ENCODE results near the gene PHACTR3.
"Not testable (repeated sequence)": the region's sequence is repeated elsewhere in the genome, so short reads cannot be mapped to it uniquely, and the experiment has no call there.

Gene PHACTR3

DNA sequence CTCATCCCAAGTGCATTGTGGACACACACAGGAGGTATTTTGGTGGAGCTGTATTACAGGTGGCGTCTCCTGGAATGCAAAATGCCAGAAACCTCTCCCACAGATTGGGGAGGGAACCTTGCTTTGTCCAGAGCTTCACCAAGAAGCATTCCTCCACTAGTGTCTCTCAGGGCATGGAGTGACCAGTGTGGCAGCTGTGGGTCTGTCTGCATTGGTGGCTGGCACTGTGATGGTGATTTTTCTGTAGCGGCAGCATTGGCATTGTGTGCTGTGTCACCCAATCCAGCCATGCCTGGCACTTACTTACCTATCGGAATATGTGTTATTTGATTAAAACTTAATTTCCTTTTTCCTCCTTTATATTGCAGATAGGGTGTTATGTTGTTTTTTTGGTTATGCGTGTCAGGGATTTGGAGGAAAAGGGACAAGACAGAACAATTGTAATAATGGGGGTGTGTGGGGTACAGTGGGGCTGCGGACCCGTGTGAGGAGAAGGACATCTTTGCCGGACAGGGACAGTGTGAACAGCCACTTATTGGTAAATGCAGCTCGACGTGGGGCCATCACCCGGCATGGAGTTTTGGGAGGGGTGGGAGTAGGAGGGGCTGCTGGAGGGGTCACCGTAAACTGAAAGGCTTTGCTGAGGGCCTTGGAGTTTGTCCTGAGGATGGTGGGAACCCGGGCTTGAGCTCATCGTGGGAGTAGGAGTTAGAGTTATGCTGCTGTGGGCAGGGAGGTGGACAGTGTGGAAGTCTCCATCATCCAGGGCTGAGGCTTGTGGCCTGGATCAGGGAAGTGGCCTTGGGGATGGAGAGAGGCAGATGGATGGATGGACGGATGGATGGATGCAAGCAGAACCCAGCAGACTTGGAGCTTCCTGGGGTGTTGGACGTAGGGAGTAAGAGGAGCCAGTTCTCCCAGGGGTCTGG, 224.0 kb downstream of the PHACTR3 start:
- DNase-seq (ENCODE audit: low read depth in 2 of 2): no peak

DNA sequence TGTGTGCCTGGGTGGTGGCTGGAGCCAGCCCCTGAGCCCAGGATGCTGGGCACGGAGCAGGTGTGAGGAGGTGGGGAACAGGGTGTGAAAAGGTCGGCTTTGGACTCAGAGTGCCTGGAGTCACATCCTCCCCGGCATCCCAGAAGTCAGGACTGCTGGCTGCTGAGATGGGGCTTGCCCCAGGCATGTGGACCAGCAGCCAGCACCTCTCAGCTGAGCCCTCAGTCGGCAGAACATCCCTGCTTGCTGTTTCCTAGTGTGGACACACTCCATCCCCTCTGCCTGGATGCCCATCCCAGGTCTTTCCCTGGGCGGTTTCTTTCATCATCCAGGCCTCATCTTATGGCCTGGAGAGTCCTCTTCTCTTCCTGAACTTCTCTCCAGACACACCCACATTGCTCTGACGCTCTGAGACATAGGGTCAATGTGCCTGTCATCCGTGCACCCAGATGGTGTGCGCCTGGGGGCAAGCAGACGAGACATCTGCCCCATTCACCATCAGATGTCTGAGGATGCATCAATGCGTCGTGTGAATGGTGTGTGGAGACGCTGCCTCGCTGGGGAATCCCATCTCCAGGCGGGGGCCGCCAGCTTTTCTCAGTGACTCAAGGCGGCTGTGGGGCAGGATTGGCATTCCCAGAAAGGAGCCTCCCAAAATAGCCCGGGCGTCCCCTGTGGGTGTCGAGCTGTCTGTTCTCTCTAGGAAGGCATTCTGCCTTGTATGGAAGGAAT, 224.9 kb downstream of the PHACTR3 start:
- no peak for DNase-seq (ENCODE audit: low read depth in 2 of 2)

DNA sequence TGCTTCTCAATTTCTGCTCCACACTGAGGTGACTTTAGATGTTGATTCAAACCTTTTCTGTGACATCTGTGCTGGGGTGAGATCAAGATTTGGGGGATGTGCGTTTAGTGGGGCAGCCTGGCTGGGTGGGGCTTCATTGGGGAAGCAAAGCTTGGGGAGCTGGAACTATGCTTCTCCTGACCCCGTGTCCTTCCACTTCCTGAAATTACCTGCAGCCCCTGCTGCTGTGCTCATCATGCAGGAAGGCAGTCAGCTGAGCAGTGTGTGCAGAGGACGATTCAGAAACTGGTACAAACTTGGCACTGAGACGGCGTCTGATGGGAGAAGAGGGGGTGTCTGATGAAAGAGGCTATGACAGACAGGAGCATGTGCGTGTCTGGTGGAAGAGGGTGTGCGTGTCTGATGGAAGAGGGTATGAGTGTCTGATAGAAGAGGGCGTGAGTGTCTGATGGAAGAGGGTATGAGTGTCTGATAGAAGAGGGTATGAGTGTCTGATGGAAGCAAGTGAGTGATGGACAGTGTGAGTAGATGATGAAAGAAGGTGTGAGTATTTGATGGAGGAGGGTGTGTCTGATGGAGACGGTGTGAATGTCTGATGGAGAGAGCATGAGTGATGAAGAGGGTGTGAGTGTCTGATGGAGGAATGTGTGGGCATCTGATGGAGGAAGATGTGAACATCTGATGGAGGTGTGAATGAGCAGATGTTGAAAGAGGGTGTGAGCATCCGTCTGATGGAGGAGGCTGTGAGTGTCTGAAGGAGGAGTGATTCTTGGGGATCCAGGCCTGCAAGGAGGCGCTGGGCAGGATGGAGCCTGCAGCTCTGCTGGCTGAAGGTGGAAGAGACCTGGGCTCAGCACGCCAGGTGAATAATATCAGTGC, 225.7 kb downstream of the PHACTR3 start:
- no peak for DNase-seq (ENCODE audit: low read depth in 2 of 2)

DNA sequence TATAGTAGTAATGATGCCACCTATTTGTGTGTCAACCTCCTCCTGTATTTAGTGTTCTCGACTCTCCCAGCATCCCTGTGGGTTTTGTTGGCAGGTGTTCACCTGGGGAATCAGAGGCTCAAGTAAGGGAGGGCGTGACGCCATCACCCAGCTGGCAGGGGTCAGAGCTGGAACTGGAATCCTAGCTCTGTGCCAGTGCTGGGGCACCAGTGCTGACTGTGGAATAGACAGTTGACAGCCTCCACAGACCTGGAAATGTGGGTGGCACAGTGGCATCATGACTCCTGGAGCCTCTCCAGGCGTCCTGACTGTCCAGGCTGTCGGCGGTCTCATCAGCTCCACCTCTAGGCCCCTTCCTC, 226.3 kb downstream of the PHACTR3 start:
- DNase-seq (ENCODE audit: low read depth in 2 of 2): no peak

DNA sequence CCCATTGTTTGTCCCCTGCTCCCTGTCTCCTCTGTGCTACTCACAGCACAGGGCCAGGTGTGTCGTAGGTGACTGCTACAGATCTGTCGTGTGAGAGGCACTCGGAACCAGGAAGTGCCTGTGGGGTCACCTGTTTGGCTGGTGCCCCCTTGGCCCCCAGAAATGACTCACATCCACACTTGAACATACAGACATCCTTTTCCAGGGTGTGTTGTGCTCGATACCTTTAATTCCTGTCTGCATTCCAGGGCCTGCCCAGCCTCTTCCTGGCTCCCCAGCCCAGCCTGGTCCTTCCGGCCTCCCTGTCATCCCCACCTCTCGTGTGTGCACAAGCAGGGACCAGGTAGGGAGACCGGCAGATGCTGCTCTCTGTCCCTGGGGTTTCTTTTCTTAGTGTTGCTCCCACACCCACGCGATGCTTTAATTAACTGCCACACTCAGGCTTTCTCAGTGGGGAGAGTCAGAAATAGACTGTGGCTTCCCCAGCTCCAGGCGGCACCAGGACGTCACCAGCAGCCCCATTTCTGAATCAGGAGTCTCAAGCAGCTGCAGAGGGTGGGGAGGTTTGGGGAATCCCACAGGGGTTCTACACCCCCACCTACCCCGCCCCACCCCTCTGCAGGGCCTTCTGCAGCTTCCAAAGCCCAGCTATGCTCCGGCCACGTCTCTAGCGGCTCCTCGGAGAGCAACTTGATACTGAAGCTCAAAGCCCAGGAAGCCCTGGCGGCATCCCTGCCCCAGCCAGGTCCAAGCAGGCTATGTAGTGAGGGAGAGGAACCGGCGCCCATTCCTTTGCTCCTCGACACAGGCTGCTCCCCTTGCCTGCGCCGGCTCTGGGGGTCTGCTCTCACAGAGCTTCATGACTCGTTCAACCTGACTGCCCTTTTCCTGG, 226.9 kb downstream of the PHACTR3 start:
- no peak for DNase-seq (ENCODE audit: low read depth in 2 of 2)

DNA sequence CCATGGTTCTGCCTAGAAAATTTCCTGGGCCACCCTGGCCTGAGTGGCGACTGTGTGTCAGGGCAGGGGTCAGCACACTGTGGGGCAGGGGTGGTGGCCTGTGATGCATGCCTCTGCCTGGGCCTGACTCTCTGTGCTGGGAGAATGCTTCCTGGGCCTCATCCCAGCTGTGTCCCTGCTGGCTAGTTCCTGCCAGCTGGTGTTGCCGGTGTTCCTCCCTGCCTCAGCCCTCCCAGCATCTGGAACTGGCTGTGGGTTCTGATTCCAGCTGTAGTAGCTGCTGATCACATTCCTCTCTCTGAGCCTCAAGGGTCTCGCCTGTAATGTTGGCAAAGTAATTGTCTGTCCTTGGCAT, 227.6 kb downstream of the PHACTR3 start:
- no peak for DNase-seq (ENCODE audit: low read depth in 2 of 2)

DNA sequence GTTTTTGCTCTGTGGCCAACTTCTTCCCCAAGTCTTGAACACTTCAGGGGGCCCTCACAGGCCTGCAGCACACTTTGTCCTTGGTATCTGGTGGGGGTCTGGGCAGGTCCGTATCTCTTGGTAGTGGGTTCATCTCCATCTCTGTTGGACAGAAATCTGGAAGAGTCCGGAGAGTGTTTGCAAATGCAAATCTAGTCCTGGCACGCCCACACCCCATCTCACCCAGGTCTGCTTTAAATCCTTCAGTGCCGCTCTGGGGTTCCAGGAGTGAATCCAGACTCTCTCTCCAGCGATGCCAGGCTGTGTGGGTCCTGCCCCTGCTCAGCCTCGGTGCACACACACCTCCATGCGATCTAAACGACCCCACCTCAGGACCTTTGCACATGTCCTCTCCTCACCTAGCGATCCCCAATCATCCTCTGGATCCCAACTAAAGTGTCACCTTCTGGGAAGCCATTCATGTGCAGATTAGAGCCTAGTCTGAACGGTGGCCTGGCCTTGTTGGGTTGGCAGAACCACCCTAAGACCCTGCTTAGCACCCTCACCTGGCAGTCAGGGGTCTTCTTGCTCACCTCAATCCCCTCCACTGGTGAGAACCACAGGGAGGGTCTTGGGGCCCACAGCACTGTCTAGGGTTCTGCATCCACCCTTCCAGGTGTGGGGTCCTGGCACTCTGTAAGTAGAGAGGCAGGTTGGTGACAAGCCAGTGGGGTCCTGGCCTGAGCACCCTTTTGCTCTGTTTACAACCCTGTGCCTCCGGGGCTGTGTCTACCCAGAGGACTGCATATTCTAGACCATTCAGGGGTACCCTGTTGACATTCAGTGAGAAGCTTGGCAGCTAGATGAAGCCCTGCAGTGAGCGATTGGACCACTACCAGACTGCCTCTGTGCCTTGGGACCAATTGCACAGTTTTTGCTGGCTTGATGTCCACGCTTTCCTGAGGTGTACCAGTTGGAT, 228.3 kb downstream of the PHACTR3 start:
- DNase-seq (ENCODE audit: low read depth in 2 of 2): no peak

DNA sequence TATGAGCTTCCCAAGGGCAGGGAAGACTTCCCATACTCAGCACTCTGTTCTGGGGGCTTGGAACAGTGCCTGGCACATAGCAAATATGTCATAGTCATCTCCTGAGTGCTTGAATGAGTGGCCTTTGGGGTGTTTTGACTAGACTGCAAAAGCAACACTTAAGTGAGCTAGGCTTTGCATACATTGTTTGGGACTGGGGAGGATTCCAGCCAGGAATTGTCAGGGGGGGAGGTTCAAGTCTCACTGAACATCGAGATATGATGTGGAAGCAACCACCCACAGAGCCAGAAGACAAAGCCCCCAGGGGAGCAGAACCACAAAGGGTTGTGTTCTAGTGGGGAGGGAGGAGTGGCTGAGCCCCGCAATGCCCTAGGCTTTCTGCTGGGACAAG, 230.7 kb downstream of the PHACTR3 start:
- DNase-seq (ENCODE audit: low read depth in 2 of 2): no peak

DNA sequence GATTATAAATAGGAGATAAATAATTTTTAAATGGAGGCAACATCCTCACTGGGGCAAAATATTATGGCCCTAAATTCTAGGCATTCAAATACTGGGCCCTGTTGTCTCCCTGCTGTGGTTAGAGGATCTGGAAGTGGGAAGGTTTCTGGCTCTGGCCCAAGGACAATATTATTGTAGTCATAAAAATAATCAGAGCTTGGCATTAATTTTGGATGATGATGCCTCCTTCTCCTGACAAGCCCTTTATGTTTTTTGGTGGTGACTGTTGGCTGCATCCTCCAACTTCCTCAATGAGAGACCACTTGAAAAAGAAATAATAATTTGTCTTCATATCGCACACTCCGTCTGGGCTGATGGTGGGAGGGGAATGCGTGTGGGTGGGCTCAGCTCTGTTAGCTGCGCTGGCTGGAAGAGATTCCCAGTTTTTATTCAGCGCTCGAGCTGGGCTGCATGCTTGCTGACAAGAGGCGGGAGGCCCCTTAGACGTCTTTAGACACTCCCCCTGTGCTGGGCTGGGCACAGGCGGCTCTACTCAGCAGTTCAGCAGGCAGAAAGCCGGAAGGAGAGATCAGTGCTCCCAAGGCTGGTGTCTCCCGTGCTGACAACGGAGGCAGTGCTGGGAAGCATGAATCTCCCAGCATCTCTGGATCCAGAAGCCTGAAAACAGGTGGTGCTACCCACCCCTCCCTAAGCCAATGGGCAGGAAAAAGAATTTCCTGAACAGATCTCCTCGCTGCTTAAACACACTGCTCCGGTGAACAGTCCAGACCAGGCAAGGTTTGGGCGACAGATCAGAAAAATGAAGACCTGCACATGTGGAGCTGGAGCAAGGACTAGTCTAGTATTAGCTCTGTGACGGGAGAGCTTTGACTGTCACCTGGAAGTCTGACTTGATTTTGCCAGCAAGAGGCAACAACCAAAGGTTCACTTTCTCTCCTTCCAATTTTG, 231.4 kb downstream of the PHACTR3 start:
- no peak for DNase-seq (ENCODE audit: low read depth in 2 of 2)

DNA sequence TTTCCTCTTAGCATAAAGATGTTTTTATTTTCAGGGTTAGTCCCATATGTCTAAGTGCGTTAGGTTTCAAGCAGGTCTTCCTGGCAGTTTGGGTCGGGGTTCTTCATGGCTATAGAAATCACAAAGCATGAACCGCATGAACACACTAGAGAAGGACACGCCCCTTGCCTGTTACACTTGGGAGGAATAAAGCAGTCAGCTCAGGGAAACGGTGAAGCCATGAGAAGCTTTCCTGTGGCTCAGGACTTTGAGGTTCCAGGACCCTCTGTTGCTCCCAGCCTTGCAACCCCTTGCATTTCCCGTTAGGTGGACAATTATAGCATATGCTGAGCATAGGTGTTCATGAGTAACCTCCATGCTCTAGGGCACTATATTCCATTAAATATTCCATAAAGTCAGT, 232.4 kb downstream of the PHACTR3 start:
- no peak for DNase-seq (ENCODE audit: low read depth in 2 of 2)

DNA sequence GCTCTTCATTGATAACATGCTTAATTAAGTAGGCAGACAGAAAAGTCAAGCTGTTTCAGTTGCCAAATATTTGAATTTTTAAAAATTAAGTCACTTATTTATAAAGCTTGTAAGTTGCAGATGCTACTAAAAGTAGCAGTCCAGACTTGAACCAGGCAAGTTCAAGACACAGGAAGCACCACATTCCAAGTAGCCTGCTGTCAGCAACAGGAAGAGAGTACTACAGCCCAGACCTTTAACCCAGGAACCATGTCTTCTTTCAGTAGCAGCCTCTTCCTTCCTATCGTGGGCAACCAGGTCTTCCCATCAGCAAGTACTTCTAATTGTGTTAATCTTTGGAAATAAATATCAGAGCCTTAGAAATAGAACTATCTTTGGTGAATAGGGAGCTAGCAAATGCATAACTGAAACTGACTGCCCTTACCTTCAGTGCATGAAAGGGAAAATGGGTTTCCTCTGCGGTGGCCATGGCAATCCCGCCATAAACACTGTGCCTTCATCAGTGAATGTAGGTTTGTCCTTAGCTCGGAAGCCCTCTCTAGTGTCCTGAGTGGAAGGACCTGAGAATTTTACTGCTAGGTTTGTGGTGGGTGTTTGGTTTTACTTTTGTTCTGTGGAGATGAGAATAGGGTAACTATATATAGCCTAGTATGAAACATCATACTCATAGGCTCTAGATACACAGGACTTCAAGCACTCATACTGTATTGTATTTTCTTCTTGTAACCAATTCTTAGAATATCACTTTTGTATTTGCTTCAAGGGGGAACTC, 233.5 kb downstream of the PHACTR3 start:
- DNase-seq (ENCODE audit: low read depth in 2 of 2): no peak

DNA sequence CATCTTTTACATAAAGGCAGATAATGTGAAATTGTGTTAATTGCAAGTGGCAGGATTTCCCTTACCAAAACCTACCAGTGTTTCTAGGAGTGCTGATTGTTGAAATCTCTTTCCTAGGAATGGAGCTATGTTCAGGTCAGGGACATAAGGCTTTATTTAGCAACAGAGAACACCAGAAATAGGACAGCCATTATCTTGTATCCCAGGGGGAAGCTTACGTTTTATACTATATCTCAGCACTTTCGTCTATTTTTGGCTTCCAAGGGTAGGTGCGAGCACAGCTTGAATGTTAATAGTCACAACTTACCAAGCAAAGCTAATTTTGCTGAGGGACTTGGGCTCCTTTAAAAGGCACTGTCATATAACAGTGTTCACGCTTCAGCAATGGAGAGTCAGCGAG, 235.1 kb downstream of the PHACTR3 start:
- DNase-seq (ENCODE audit: low read depth in 2 of 2): no peak

DNA sequence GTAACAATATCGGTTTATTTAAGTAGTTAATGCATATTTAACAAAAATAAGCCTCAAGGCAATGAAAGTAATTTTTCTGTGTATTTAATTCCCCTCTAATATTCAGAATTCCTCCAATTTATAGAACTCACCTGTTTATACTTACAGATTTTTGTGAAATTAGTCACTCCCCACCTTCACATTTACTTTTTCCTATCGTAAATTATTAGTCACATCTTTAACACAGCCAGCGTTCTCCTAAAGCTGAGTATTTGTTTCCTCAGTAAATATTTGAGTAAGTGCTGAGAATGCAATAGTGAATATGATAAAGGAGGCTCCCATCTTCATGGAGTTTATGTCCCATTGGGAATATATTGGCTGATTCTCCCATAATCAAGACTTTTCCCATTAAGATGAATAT, 241.1 kb downstream of the PHACTR3 start:
- no peak for DNase-seq (ENCODE audit: low read depth in 2 of 2)

DNA sequence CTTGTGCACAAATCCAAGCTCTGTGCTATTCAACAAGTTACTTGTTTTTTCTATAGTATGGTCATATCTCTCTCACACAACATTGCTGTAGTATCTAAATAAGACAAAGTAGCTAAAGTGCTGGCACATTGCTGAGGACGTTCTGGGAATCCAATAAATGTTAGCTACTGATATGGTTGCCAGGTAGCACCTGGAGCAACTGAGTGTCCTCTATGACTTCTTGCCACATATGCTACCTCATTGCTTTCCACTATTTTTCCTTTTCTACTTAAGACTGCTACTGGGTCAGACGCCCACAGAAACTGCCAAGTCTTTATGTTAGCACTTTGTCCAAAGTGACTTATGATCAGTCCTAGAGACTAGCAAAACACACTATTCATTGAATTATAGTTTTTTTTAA, 243.8 kb downstream of the PHACTR3 start:
- DNase-seq (ENCODE audit: low read depth in 2 of 2): no peak

DNA sequence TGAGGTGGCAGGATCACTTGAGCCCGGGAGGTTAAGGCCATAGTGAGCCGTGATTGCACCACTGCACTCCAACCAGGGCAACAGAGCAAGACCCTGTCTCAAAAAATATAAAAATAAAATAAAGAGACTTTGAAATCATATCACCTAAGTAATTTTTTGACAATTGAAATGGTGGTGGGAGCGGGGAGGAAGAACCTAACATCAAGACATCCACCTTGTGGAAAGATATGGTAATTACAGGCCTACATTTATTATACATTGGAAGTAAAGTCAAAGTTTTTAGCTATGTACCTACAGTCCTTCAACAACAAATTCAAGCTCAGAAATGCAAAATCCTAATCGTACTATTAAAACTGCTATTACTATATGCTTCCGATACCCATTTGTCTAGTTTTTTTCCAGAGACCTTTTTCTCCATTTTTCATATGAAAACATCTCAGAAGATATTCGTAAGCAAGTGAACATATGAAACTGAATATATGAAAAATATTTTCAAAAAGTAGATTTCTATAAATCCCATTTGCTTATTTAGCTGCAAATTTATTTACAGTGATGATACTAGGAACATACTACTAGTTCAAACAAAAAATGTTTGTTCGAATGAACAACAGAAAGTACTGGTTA, 245.8 kb downstream of the PHACTR3 start:
- DNase-seq (ENCODE audit: low read depth in 2 of 2): no peak

DNA sequence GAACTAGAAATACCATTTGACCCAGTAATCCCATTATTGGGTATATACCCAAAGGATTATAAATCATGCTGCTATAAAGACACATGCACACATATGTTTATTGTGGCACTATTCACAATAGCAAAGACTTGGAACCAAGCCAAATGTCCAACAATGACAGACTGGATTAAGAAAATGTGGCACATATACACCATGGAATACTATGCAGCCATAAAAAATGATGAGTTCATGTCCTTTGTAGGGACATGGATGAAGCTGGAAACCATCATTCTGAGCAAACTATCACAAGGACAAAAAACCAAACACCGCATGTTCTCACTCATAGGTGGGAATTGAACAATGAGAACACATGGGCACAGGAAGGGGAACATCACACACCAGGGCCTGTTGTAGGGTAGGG, 252.2 kb downstream of the PHACTR3 start:
- not testable (repeated sequence) for DNase-seq (ENCODE audit: low read depth in 2 of 2)

DNA sequence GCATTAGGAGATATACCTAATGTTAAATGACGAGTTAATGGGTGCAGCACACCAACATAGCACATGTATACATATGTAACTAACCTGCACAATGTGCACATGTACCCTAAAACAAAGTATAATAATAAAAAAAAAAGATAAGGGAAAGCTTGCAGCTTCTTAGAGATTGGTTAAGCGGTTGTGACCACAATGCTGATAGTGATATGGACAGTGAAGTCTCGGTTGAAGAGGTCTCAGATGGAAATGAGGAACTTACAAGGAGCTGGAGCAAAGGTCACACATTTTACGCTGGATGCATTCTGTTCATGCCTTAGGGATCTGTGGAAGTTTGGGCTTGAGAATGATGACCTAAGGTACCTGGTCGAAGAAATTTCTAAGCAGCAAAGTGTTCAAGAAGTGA, 252.6 kb downstream of the PHACTR3 start:
- not testable (repeated sequence) for DNase-seq (ENCODE audit: low read depth in 2 of 2)

DNA sequence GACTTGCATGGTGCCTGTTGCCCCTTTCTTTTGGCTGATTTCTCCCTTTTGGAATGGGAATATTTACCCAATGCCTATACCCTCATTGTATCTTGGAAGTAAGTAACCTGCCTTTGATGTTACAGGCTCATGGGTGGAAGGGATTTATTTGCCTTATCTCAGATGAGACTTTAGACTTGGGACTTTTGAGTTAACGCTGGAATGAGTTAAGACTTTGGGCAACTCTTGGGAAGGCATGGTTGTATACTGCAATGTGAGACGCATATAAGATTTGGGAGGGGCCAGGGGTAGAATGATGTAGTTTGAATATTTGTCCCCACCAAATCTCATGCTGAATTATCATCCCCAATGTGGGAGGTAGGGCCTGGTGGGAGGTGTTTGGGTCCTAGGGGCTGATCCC, 253.6 kb downstream of the PHACTR3 start:
- DNase-seq (ENCODE audit: low read depth in 2 of 2): no peak

Data from stimulated activated CD4-positive, alpha-beta T cell treated with anti-CD3 and anti-CD28 coated beads, Interleukin-12 subunit alpha, Interleukin-12 subunit beta, amount 100 ng/mL, for 24 hours (primary cell).